H9 (cell line): ENCODE data around the gene ERP29. TPM values are rescaled to one million over a fixed set of nuclear protein-coding genes. Genes with fewer than 3 reads are reported as not detected.

Experiments
- DNase-seq: peaks from one replicate; pipeline ENCODE4 v3.0.0-alpha.2; 2017
- H2AFZ ChIP-seq: one replicate; pipeline ENCODE4 v1.6.1; 2013; ENCODE audit warnings: mild to moderate bottlenecking, low read length, control low read depth, moderate library complexity
- H2AK5ac ChIP-seq: 2 replicates; pipeline ENCODE4 v1.6.1; 2013; ENCODE audit warnings: low read length, control low read depth, mixed read lengths; ENCODE audit not compliant: insufficient read length
- H2BK120ac ChIP-seq: one replicate; pipeline ENCODE4 v1.6.1; 2013; ENCODE audit warnings: low read depth, mild to moderate bottlenecking, low read length, control low read depth, inconsistent platforms; ENCODE audit not compliant: poor library complexity, severe bottlenecking
- H2BK12ac ChIP-seq: 2 replicates; pipeline ENCODE4 v1.6.1; 2013; ENCODE audit warnings: low read length, control low read depth, mixed read lengths, low read depth; ENCODE audit not compliant: insufficient read length
- H2BK15ac ChIP-seq: 2 replicates; pipeline ENCODE4 v1.6.1; 2013; ENCODE audit warnings: low read depth, low read length, control low read depth
- H2BK20ac ChIP-seq: one replicate; pipeline ENCODE4 v1.6.1; 2013; ENCODE audit warnings: low read depth, mild to moderate bottlenecking, low read length, control low read depth, inconsistent platforms; ENCODE audit not compliant: poor library complexity, severe bottlenecking
- H2BK5ac ChIP-seq: 2 replicates; pipeline ENCODE4 v1.6.1; 2013; ENCODE audit warnings: low read length, control low read depth, mixed read lengths; ENCODE audit not compliant: insufficient read length
- H3K14ac ChIP-seq: 2 replicates; pipeline ENCODE4 v1.6.1; 2013; ENCODE audit warnings: low read length, control low read depth; ENCODE audit not compliant: insufficient read depth
- H3K18ac ChIP-seq: 2 replicates; pipeline ENCODE4 v1.6.1; 2013; ENCODE audit warnings: low read depth, mild to moderate bottlenecking, mixed read lengths, low read length, control low read depth; ENCODE audit not compliant: insufficient read length
- H3K23ac ChIP-seq: 2 replicates; pipeline ENCODE4 v1.6.1; 2013; ENCODE audit warnings: low read length, control low read depth, mixed read lengths, low read depth; ENCODE audit not compliant: insufficient read length
- H3K23me2 ChIP-seq: 2 replicates; pipeline ENCODE4 v1.6.1; 2013; ENCODE audit warnings: low read depth, mild to moderate bottlenecking, mixed read lengths, low read length, control low read depth; ENCODE audit not compliant: insufficient read length, poor library complexity, severe bottlenecking
- H3K27ac ChIP-seq: 2 replicates; pipeline ENCODE4 v1.5.1; 2013; ENCODE audit warnings: low read length, control low read depth, mixed read lengths, low read depth; ENCODE audit not compliant: insufficient read length
- H3K27me3 ChIP-seq: 2 replicates; pipeline ENCODE4 v1.6.1; 2013; ENCODE audit warnings: low read length, control low read depth, inconsistent platforms; ENCODE audit not compliant: insufficient read depth
- H3K4ac ChIP-seq: 2 replicates; pipeline ENCODE4 v1.6.1; 2013; ENCODE audit warnings: low read depth, mild to moderate bottlenecking, control low read depth, inconsistent platforms, low read length, moderate library complexity
- H3K4me1 ChIP-seq: 2 replicates; pipeline ENCODE4 v1.6.1; 2013; ENCODE audit warnings: low read length, control low read depth, inconsistent platforms; ENCODE audit not compliant: insufficient read depth
- H3K4me2 ChIP-seq: 2 replicates; pipeline ENCODE4 v1.6.1; 2013; ENCODE audit warnings: low read length, control low read depth, mixed read lengths; ENCODE audit not compliant: insufficient read length, insufficient read depth
- H3K56ac ChIP-seq: 2 replicates; pipeline ENCODE4 v1.6.1; 2013; ENCODE audit warnings: low read depth, mild to moderate bottlenecking, mixed read lengths, low read length, control low read depth; ENCODE audit not compliant: insufficient read length
- H3K79me1 ChIP-seq: 2 replicates; pipeline ENCODE4 v1.6.1; 2013; ENCODE audit warnings: low read depth, mild to moderate bottlenecking, moderate library complexity, low read length, control low read depth, inconsistent platforms; ENCODE audit not compliant: insufficient read depth, poor library complexity, severe bottlenecking
- H3K79me2 ChIP-seq: 2 replicates; pipeline ENCODE4 v1.6.1; 2013; ENCODE audit warnings: low read length, control low read depth, inconsistent platforms; ENCODE audit not compliant: insufficient read depth
- H3K9ac ChIP-seq: 2 replicates; pipeline ENCODE4 v1.6.1; 2013; ENCODE audit warnings: low read length, control low read depth, mixed read lengths; ENCODE audit not compliant: insufficient read length; ENCODE audit errors: extremely low read depth
- H3K9me3 ChIP-seq: one replicate; pipeline ENCODE4 v1.6.1; 2013; ENCODE audit warnings: low read depth, low read length, inconsistent platforms; ENCODE audit not compliant: control insufficient read depth
- H3T11ph ChIP-seq: one replicate; pipeline ENCODE4 v1.6.1; 2013; ENCODE audit warnings: mild to moderate bottlenecking, low read length, control low read depth, inconsistent platforms
- H4K20me1 ChIP-seq: one replicate; pipeline ENCODE4 v1.6.1; 2013; ENCODE audit not compliant: control insufficient read depth, insufficient read length, insufficient read depth
- H4K5ac ChIP-seq: 2 replicates; pipeline ENCODE4 v1.6.1; 2013; ENCODE audit warnings: low read depth, mild to moderate bottlenecking, mixed read lengths, low read length, control low read depth; ENCODE audit not compliant: insufficient read length
- H4K8ac ChIP-seq: replicated peaks from 2 replicates; pipeline ENCODE4 v1.6.1; 2013; ENCODE audit warnings: low read length, control low read depth, mixed read lengths, low read depth; ENCODE audit not compliant: insufficient read length
- H4K91ac ChIP-seq: 2 replicates; pipeline ENCODE4 v1.6.1; 2013; ENCODE audit warnings: low read depth, mild to moderate bottlenecking, moderate library complexity, mixed read lengths, low read length, control low read depth; ENCODE audit not compliant: insufficient read length
- H3K27ac Mint-ChIP-seq, 3 experiments: 2 replicates in 2 of 3; 3 replicates in 1 of 3; pipeline ENCODE4 v1.8.0; 2020 to 2021; ENCODE audit warnings: mixed read lengths in 3 of 3, mild to moderate bottlenecking in 1 of 3, moderate library complexity in 1 of 3
- H3K27me3 Mint-ChIP-seq: 2 replicates; pipeline ENCODE4 v1.8.0; 2021; ENCODE audit warnings: low read depth, mild to moderate bottlenecking, moderate library complexity, mixed read lengths
- H3K36me3 Mint-ChIP-seq, 3 experiments: 2 replicates in 2 of 3; 3 replicates in 1 of 3; pipeline ENCODE4 v1.8.0; 2020 to 2021; ENCODE audit warnings: low read depth in 3 of 3, mixed read lengths in 3 of 3; ENCODE audit not compliant: insufficient read depth in 1 of 3
- H3K4me1 Mint-ChIP-seq, 2 experiments: 2 replicates each; pipeline ENCODE4 v1.8.0; 2020; ENCODE audit warnings: mixed read lengths in 2 of 2
- H3K4me3 Mint-ChIP-seq, 2 experiments: 2 replicates in 1 of 2; 3 replicates in 1 of 2; pipeline ENCODE4 v1.8.0; 2020 to 2021; ENCODE audit warnings: mild to moderate bottlenecking in 2 of 2, mixed read lengths in 2 of 2, moderate library complexity in 1 of 2
- H3K9me3 Mint-ChIP-seq, 2 experiments: 2 replicates in 1 of 2; 3 replicates in 1 of 2; pipeline ENCODE4 v1.8.0; 2020; ENCODE audit warnings: mild to moderate bottlenecking in 2 of 2, mixed read lengths in 2 of 2, moderate library complexity in 1 of 2
- WGBS: extraction: QIAGEN DNeasy Blood & Tissue Kit; methylation state at CpG from one replicate; pipeline ENCODE4 v1.1.7; 2013; ENCODE audit warnings: missing lambda C conversion rate, low lambda C conversion rate, mixed read lengths; ENCODE audit not compliant: insufficient read length; ENCODE audit errors: extremely low coverage; 5-methylcytosine and 5-hydroxymethylcytosine counted together
- total RNA-seq: library from RNA; stranded (reverse); gene quantifications from 2 replicates; pipeline ENCODE4 v1.2.1, GENCODE V29; 2021
- TF ChIP-seq, protein P1 (sequence below): fragments of 200-600 bp; sonication (generic); conservative IDR thresholded peaks from 3 replicates; pipeline ENCODE4 v1.8.0; 2021; ENCODE audit warnings: antibody characterized with exemption, mild to moderate bottlenecking

Gene ERP29
- total RNA-seq, 1 experiment from 2014 or later: 160 TPM

DNA sequence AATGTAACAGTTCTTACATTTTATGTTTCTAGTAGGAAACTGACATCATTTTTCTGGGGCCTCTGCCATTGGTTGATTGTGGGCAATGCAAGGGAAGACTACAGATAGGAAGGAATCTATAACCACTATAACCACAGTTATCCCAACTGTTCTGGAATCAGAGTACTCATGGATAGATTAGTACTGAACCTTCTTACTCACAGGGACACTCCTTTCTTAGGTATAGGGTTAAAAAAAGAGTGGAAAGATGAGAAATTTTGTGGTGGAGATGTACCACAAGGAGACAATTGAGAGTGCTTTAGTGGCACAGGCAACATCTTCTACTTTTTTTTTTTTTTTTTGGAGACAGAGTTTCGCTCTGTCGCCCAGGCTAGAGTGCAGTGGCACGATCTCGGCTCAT is 21.3 kb upstream of the ERP29 start:
- Mint-ChIP-seq H3K4me1 (peaks cover 5 to 7% of the 10 kb centered on the region in 2 experiments; a peak in 2 of 4 replicates), H3K36me3 (peaks cover 3 to 5% (median 4%) of the 10 kb centered on the region in 3 experiments; a peak in 4 of 7 replicates), H3K4me3 (no peak overlapping the region), H3K27me3 (no peaks in the 10 kb centered on the region), H3K27ac (no peak overlapping the region), H3K9me3 (no peaks in the 10 kb centered on the region)
- Histone ChIP-seq H2AFZ (no peak overlapping the region), H3K4me1 (no peaks in the 10 kb centered on the region), H3K79me1 (no peaks in the 10 kb centered on the region), H3K23me2 (no peaks in the 10 kb centered on the region), H3K9ac (no peak overlapping the region), H2BK12ac (no peak overlapping the region), H2BK20ac (no peak overlapping the region), H3K18ac (no peak overlapping the region), H2BK5ac (no peak overlapping the region), H3K4ac (no peak overlapping the region), H2BK120ac (no peak overlapping the region), H4K91ac (no peak overlapping the region), H2AK5ac (no peak overlapping the region), H2BK15ac (no peak overlapping the region), H3K23ac (no peak overlapping the region), H3K4me2 (no peak overlapping the region), H3K9me3 (no peaks in the 10 kb centered on the region), H3K56ac (no peak overlapping the region), H3T11ph (no peak overlapping the region), H3K27me3 (no peaks in the 10 kb centered on the region), H3K27ac (no peak overlapping the region), H4K20me1 (no peaks in the 10 kb centered on the region), H3K14ac (no peak overlapping the region), H4K5ac (no peak overlapping the region), H4K8ac (no peak overlapping the region), H3K79me2 (no peaks in the 10 kb centered on the region)
- WGBS: no CpG with 5 or more reads among the region's 4 CpGs
- DNase-seq: no peak
- TF ChIP-seq, protein P1, sequence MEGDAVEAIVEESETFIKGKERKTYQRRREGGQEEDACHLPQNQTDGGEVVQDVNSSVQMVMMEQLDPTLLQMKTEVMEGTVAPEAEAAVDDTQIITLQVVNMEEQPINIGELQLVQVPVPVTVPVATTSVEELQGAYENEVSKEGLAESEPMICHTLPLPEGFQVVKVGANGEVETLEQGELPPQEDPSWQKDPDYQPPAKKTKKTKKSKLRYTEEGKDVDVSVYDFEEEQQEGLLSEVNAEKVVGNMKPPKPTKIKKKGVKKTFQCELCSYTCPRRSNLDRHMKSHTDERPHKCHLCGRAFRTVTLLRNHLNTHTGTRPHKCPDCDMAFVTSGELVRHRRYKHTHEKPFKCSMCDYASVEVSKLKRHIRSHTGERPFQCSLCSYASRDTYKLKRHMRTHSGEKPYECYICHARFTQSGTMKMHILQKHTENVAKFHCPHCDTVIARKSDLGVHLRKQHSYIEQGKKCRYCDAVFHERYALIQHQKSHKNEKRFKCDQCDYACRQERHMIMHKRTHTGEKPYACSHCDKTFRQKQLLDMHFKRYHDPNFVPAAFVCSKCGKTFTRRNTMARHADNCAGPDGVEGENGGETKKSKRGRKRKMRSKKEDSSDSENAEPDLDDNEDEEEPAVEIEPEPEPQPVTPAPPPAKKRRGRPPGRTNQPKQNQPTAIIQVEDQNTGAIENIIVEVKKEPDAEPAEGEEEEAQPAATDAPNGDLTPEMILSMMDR: no peak
